Medulla oblongata (tissue), 1 donor: ENCODE measurements around the gene JAZF1.
"Not testable (repeated sequence)": the region's sequence is repeated elsewhere in the genome, so short reads cannot be mapped to it uniquely, and the experiment has no call there.

ENCODE experiments used
- DNase-seq: peaks from one replicate; pipeline ENCODE4 v3.0.0-alpha.2; 2015; ENCODE audit errors: extremely low spot score

Gene JAZF1

GRCh38 chr7:28042721-28043120 lies 137.9 kb downstream of the JAZF1 start:
- no peak for DNase-seq

DNA sequence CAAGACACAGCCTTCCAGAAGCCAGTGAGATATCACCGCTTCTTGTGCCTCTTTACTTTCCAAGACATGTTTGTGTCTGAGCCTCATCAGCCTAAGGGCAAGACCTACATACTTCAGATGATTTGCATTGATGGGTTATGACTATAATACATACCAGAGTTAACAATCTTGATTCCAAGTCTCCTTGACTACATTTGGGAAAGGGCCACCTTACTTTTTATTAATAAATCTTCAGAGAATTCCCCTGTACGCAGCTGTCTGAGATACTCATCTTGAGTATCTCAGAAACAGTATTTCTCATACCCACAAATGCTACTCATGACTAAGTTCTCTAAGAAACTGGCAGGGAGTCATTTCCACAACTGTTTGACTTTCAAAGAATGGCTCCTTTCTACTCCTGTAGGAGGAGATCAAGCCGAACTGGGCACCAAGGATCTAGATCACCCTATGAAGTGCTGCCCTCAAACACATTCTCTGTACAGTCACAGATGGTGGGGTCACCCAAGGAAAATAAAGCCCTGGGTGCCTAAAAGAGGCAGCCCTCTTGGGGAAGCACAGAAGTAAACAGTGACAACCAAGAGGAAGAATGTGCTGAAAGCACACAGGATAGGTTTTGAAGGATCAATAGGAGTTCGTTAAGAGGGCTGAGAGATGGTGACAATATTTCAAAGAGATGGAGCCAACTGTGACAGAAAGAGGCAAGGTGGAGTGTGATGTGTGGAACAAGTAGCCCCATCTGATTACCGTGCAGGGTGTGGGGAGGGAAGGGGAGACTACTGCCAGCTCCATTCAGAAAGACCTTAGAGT lies 138.9 kb downstream of the JAZF1 start:
- DNase-seq = no peak

DNA sequence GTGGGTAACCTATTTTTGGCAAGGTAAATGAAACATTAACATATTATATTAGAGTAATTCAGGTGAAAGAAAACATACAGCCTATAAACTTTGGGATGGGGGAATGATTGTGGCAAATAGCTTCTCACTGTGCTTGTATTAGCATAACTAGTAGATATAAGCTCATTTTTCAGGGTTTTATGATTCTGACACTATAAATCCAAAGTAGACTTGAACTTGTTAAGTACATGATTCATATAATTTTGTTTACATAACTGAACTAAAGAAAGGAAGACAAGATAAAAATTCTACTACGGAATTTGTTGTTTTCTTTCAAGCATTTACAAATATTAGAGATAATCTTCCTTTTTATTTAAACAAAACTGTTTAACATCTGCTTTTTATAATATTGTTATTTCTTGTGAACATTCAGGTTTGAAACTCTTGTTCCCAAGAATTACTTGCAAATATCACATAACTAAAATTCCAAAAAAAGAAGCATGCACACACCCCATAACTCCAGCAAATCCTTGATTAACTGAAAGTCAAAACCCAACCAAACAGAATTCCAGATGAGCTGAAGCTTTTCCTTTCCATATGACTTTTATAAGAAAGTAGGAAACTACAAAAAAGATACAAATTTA lies 142.3 kb downstream of the JAZF1 start:
- DNase-seq = no peak

- DNase-seq = no peak
These were observed 143.2 kb downstream of the JAZF1 start for GRCh38 chr7:28037220-28038010.

DNA sequence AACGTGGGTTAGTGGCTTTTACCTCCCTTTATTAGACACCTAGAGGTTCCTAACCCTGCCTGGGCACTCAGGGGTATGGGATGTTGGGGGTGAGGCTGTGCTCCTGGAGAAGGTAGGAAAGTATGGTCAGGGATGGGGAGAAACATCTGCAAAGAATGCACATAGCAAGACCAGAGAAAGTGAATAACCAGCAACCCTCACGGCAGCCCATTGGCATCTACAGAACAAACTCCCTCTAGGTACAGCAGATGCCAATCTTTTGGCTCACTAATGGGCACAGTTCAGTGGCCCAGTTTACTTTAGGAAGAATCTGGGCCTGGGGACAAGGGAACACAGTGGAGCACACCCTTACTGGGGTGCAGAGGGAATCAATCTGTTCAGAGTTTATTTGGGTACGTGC lies 143.9 kb downstream of the JAZF1 start:
- no peak for DNase-seq

DNA sequence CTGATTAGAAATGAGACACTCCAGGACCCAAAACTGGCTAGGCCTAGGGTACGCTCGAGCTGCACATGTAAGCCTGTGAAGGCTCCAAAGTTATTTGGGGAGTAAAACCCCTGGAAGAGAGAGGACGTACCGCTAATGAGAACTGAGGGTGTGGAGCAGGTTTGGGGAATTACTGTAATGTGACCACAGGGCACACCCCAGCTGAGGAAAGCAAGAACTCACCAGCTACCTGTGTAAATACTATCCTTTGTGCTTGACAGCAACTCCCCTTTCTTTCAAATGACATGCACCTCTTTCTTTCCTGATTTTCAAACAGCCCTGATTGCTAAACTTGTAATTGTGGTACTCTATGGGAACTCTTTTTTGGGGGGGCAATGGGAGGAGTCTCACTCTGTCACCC lies 147.2 kb downstream of the JAZF1 start:
- DNase-seq = no peak

DNA sequence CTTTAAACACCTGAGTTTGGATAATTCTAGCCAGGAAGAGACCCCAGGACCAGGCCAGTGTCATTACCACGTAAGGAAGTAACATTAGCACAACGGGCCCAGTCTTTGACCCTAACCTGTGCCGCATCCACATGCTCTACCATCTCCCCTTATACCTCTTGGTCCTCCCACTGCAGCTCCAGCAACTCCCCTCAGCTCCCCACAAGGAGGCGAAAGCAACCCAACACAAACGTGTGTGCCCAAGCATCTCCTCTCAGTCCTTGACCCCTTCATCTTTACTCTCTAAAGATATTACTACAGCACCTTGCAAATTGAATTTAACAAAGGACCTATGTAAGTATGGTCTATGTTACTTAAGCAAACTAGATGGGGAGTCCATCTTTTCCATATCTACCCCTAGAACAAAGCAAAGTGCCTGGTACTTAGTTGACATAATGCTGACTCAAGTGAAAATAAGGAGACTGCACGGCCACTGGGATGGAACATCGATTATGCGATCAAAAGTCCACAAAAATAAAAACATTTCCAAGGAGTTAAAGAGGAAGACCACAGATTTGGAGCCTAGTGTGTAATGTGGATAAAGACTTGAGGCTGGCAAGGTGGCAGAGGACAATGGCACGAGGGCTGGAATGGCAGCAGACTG lies 147.7 kb downstream of the JAZF1 start:
- no peak for DNase-seq

GRCh38 chr7:28029051-28029450 lies 151.5 kb downstream of the JAZF1 start:
- DNase-seq = no peak

- no peak for DNase-seq
These were observed 152.1 kb downstream of the JAZF1 start for GRCh38 chr7:28028471-28028870.

- no peak for DNase-seq
These were observed 154.4 kb downstream of the JAZF1 start for GRCh38 chr7:28026237-28026636.

GRCh38 chr7:28024786-28025334 lies 155.7 kb downstream of the JAZF1 start:
- DNase-seq = peak; percentile 21

DNA sequence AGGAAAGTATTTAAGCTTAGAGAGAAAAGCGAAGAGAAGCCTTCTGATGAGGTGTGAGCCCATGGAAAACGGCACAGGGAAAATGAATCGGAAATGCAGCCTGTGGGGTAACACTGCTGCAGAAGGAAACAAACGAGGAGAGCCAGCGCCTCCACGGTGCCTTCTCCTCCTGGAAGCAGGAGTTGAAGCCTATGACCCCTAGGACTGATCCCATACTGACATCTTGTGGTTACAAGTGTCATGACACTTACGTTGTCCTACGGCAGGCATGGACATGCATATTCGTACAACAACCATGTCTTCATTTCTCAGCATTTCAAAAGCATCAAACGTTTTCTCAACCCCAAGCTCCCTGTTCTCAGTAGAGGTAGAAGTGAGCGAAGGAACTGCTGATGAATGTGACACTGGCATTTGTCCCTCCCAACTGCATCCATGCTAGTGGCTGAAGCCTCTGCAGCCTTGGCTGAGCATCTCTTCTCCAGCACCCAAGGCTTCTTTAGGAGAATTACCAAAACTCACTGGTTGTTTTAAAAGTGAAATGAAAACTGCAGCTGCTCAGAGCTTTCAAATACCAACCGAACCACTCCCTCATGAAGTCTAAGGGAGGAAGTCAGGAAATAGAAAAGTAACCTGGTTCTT lies 160.2 kb downstream of the JAZF1 start:
- peak; percentile 92 for DNase-seq

DNA sequence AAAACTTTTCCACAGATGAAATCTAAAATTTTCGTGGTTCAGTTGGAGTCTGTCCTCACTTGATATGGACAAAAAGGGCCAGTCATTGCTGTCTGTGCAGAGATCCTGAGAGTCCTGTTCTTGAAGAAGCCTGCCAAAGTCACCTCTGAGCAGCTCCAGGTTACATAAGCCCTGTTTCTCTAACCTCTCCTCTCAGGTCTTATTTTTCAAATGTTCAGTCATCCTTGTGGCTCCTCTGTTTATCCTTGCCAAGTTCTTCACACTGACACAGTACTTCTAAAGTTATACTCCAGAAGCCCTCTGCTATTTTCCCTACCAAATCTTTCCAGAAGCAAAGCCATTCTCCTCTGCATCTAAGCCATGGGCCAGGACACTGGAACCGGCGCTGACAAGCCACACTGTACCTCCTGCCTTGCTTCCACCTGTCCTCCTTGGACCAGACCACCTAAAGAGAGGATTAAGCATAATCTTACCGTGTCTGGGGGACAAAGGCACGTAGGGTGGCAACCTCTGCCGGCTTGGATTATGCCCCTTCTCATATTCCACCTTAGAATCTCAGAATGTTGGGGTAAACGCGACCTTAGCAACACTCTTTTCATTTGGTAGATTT lies 161.6 kb downstream of the JAZF1 start:
- peak; percentile 21 for DNase-seq

DNA sequence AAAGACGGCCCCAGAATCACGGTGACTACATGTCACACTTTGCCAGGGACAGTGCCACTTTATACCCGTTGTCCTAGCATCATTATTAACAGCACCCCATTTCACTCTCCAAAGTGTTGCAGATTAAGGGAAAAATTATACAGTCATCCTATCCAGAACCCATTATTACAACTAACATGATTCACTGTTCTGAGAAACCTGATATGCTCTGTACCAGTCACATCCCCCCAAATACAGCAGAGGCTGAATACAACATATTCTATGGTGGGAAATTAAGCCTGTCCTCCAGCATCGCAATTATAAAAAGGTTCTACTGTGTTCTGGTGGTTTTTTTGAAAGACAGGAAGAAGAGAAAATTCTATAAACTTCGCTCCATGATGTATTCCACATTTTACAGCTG lies 162.1 kb downstream of the JAZF1 start:
- no peak for DNase-seq

DNA sequence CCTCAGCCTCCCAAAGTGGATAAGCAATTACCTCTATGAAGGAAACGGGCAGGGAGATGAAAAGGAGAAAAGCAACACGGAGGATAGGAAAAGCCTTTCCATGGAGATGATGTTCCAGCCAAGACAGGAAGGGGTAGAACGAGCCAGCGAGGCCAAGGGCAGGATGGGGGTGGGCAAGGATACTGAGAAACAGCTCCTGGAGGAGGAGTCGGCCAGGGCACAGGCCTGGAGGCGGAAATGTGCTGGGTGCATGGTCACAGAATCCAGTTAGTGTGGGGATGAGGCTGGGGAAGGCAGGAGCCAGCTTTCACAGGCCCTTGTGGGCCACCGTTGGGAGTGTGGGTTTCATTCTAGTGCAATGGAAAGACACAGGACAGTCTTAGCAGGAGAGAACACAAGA lies 162.6 kb downstream of the JAZF1 start:
- DNase-seq = peak; percentile 16

- no peak for DNase-seq
These were observed 163.2 kb downstream of the JAZF1 start for GRCh38 chr7:28017372-28017771.

DNA sequence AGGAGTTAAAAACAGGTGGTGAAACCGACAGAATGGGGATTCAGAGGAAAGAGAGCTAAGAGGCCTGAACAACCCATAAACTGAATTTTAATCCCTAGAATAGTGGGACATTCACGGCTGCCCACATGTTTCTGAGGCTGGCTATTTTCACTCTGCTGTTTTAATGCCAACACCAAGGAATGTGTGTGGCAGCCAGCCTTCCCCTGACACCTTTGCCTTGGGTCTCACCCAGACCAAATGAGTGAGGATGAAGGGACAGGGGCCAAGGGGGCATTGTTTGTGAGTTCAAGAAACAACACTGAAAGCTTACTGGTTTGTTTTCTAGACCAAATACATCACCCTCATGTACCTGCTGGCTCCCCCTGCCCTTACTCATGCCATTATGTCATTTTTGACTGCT lies 164.3 kb downstream of the JAZF1 start:
- DNase-seq = no peak

GRCh38 chr7:28015169-28015568 lies 165.4 kb downstream of the JAZF1 start:
- no peak for DNase-seq

DNA sequence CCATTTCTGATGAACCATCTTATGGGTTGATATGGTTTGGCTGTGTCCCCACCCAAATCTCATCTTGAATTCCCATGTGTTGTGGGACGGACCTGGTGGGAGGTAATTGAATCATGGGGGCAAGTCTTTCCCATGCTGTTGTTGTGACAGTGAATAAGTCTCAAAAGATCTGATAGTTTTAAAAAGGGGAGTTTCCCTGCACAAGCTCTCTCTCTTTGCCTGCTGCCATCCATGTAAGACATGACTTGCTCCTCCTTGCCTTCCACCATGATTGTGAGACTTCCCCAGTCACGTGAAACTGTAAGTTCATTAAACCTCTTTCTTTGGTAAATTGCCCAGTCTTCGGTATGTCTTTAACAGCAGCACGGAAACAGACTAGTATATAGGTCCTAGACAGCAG lies 166.3 kb downstream of the JAZF1 start:
- DNase-seq = not testable (repeated sequence)

DNA sequence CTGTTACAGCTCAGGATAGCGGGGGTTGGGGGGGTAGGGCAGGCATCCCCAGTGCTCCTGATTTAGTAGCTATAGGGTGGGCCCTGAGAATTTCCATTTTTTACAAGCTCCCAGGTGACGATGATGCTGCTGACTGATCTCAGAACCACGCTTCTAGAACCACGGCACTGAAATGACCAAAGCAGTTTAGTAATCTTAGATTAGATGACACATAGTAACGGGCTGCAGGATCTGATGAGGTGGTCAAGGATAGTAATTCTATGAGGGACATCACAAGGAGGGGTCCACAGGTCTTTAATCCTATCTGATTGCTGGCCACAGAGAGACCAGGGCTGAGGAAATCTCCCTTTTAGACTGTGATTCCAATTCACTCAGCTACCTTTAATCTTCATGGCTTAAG lies 167.2 kb downstream of the JAZF1 start:
- DNase-seq = no peak

GRCh38 chr7:28013019-28013418 lies 167.6 kb downstream of the JAZF1 start:
- no peak for DNase-seq
